A549 (cell line): ENCODE results near the gene NUDT21.

Source experiments
- CHD2 ChIP-seq: fragments of 150-350 bp; IDR thresholded peaks from 2 replicates; pipeline ENCODE4 v1.6.1; 2014; ENCODE audit warnings: low read length; ENCODE audit not compliant: partially characterized antibody
- CTCF ChIP-seq: fragments of >200 bp; sonication (Bioruptor Twin); formaldehyde crosslinking; IDR thresholded peaks from 3 replicates; pipeline ENCODE4 v1.5.1; 2016
- EP300 ChIP-seq, 2 experiments: fragments of >200 bp; sonication (Bioruptor Twin); formaldehyde crosslinking; IDR thresholded peaks; 2 replicates in 1 of 2; 3 replicates in 1 of 2; pipeline ENCODE4 v1.6.1; 2016 to 2017
- HOXA7 ChIP-seq: fragments of 250-450 bp; sonication (Bioruptor Pico); IDR thresholded peaks from 2 replicates; pipeline ENCODE4 v1.5.0; 2020; ENCODE audit warnings: mild to moderate bottlenecking, moderate library complexity

- no peak for TF ChIP-seq CTCF
- no peak for TF ChIP-seq EP300 (IDR thresholded peaks at IDR 0.05)
- TF ChIP-seq CHD2, result no peak
- TF ChIP-seq HOXA7 (CRISPR knock-in tag), result no peak
Observed at GRCh38 chr16:56478281-56479049, 27.3 kb upstream of the NUDT21 start.
